Measurements from ENCODE around the gene TDRD15. TPM values are rescaled to one million over a fixed set of nuclear protein-coding genes. Genes with fewer than 3 reads are reported as not detected.

The TDRD15 gene
- total RNA-seq, 1 donor from 2014 or later = not detected

DNA sequence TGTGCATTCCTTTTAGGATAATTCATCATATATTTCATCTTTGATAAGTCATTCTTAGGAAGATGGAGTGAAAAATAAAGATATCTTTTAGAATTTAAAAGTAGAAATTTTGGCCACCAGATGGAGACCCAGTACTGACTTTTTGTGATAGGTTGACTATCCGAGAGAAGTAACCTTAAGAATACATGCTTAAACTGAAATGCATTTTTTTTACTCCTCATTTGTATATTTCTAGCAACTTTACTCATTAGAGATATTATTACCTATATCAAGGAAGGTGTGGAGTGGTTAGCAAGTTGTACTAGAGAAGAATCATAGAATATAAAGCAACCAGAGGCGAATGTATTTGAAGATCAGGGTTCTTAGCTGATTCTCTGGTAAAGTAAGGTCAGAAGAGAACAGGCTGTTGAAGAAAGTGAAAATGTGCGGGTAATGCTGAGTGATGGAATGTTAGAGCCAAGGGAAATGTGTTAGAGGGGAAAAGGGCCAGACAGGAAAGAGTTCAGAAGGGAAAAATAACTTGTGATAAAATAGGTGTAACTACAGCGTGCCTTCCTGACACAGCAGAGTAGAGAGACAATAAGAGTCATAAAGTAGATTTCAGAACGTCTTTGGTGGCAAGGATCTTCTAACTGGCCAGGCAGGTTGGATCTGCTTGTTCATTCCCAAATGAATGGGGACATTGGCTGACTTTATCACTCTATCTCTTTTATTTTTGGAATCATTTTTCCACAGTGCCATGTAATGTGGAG lies 52.3 kb downstream of the TDRD15 start:
- TF ChIP-seq, protein P1, sequence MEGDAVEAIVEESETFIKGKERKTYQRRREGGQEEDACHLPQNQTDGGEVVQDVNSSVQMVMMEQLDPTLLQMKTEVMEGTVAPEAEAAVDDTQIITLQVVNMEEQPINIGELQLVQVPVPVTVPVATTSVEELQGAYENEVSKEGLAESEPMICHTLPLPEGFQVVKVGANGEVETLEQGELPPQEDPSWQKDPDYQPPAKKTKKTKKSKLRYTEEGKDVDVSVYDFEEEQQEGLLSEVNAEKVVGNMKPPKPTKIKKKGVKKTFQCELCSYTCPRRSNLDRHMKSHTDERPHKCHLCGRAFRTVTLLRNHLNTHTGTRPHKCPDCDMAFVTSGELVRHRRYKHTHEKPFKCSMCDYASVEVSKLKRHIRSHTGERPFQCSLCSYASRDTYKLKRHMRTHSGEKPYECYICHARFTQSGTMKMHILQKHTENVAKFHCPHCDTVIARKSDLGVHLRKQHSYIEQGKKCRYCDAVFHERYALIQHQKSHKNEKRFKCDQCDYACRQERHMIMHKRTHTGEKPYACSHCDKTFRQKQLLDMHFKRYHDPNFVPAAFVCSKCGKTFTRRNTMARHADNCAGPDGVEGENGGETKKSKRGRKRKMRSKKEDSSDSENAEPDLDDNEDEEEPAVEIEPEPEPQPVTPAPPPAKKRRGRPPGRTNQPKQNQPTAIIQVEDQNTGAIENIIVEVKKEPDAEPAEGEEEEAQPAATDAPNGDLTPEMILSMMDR (IDR thresholded peaks at IDR 0.05) = peak; percentile 52
- H3K27ac Mint-ChIP-seq (ENCODE audit: unreplicated experiment) = no peak overlapping the region
- H3K4me1 Mint-ChIP-seq (ENCODE audit: unreplicated experiment) = no peaks in the 10 kb centered on the region
- no peak overlapping the region for H3K4me3 Mint-ChIP-seq (ENCODE audit: unreplicated experiment)
- DNase-seq (ENCODE audit: extremely low spot score, unreplicated experiment) = no peak
- peaks cover 60% of the 10 kb centered on the region for H3K27me3 Mint-ChIP-seq (ENCODE audit: unreplicated experiment)
- no peaks in the 10 kb centered on the region for H3K36me3 Mint-ChIP-seq (ENCODE audit: unreplicated experiment)
- no peaks in the 10 kb centered on the region for H3K9me3 Mint-ChIP-seq (ENCODE audit: unreplicated experiment)

DNA sequence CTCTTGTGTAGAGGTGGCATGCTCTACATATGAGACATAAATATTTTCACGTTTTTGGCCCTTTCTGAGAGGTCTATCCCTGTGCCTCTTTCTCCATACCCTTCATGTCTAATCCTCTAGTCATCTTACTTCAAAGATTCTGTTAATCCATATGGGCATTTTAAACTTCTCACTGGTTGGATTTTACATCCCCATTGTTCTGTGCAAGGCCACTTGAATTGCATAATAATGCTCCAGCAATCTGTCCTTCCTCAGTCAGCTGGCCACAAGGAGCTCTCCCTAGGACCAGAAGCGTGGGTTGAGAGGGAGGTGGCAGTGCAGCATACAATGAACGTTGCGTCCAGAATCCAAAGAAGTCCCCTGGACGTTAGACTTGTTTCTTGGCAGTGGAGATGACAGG lies 58.2 kb downstream of the TDRD15 start:
- Mint-ChIP-seq H3K36me3 (ENCODE audit: unreplicated experiment) (no peaks in the 10 kb centered on the region), H3K9me3 (ENCODE audit: unreplicated experiment) (no peaks in the 10 kb centered on the region), H3K4me1 (ENCODE audit: unreplicated experiment) (no peaks in the 10 kb centered on the region), H3K27me3 (ENCODE audit: unreplicated experiment) (peaks cover 34% of the 10 kb centered on the region), H3K4me3 (ENCODE audit: unreplicated experiment) (no peak overlapping the region), H3K27ac (ENCODE audit: unreplicated experiment) (no peak overlapping the region)
- DNase-seq (ENCODE audit: extremely low spot score, unreplicated experiment) = no peak
- TF ChIP-seq, protein P1 (IDR thresholded peaks at IDR 0.05) = no peak

DNA sequence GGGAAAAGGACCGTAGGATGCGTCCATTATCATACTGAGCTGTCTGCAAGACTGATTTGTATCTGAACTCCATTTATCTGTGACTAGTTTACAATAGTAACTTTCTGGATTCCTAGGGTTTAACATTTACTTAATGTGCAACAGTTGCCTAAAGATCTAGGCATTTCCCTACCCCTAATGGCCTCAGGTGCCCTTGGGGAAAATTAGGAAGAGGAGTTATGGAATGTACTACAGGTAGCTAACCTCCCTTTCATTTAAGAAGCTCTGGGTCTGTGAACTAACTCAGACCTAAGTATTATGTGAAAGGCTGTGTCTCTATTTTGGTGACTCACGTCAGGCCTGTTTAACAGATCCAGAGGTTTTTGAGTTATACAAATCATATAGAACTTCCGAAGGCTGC lies 59.5 kb downstream of the TDRD15 start:
- Mint-ChIP-seq H3K27ac (ENCODE audit: unreplicated experiment) (no peak overlapping the region), H3K4me3 (ENCODE audit: unreplicated experiment) (no peak overlapping the region), H3K36me3 (ENCODE audit: unreplicated experiment) (no peaks in the 10 kb centered on the region), H3K4me1 (ENCODE audit: unreplicated experiment) (no peaks in the 10 kb centered on the region), H3K27me3 (ENCODE audit: unreplicated experiment) (peaks cover 29% of the 10 kb centered on the region), H3K9me3 (ENCODE audit: unreplicated experiment) (no peaks in the 10 kb centered on the region)
- TF ChIP-seq, protein P1 (IDR thresholded peaks at IDR 0.05) = no peak
- no peak for DNase-seq (ENCODE audit: extremely low spot score, unreplicated experiment)

DNA sequence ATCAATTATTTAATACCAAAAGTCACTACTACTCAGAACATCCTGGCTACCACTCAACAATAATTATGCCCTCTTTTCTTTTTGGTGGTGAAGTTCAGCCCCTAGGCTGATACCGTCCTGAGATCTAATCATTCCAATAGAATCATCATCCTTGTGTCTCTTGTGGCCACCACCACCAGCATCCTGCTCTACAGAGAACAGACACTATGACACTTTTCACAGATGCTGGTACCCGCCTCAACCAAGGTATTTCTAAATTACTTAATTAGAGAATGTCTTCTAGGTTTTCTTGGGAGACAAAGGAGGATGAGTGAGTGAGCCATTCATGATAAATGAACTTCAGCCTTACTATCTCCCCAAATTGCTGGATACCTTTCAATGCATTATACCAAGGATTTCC lies 60.0 kb downstream of the TDRD15 start:
- TF ChIP-seq, protein P1 (IDR thresholded peaks at IDR 0.05) = no peak
- Mint-ChIP-seq H3K4me1 (ENCODE audit: unreplicated experiment) (no peaks in the 10 kb centered on the region), H3K9me3 (ENCODE audit: unreplicated experiment) (no peaks in the 10 kb centered on the region)

DNA sequence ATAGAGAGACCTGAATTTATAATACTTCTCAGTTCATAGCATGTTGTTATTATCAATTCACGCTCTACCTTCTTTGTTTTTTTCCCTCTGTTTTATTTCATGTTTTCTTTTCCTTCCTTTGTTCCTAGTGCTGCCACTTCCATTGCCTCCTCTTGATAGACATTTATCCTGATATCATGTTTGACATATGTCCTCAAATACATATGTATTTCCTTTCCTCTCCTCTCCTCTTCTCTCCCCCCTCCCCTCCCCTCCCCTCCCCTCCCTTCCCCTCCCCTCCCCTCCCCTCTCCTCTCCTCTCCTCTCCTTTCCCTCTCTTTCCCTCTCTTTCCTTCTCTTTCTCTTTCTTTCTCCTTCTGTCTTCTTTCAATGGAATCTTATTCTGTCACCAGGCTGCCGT lies 67.8 kb downstream of the TDRD15 start:
- Mint-ChIP-seq H3K27ac (ENCODE audit: unreplicated experiment) (no peak overlapping the region), H3K4me1 (ENCODE audit: unreplicated experiment) (no peaks in the 10 kb centered on the region), H3K9me3 (ENCODE audit: unreplicated experiment) (no peaks in the 10 kb centered on the region), H3K27me3 (ENCODE audit: unreplicated experiment) (peaks cover 16% of the 10 kb centered on the region), H3K4me3 (ENCODE audit: unreplicated experiment) (no peak overlapping the region), H3K36me3 (ENCODE audit: unreplicated experiment) (no peaks in the 10 kb centered on the region)
- no peak for DNase-seq (ENCODE audit: extremely low spot score, unreplicated experiment)
- TF ChIP-seq, protein P1 (IDR thresholded peaks at IDR 0.05) = no peak

More for the DNA sequence above, 60.0 kb downstream of the TDRD15 start:
- Mint-ChIP-seq H3K36me3 (ENCODE audit: unreplicated experiment) (no peaks in the 10 kb centered on the region), H3K27me3 (ENCODE audit: unreplicated experiment) (peaks cover 25% of the 10 kb centered on the region), H3K27ac (ENCODE audit: unreplicated experiment) (no peak overlapping the region), H3K4me3 (ENCODE audit: unreplicated experiment) (no peak overlapping the region)
- no peak for DNase-seq (ENCODE audit: extremely low spot score, unreplicated experiment)

Other genes with a start within 250 kb of the TDRD15 start
- gene APOB, start 79.9 kb upstream of the TDRD15 start, total RNA-seq = 0.21 and 0.24 TPM in 2 replicates

Data from osteocyte (in vitro differentiated cells).